NCI-H748 (cell line): Measurements from ENCODE around the gene MSX2.

Experiments used
- DNase-seq: peaks from one replicate; lab custom pipeline; 2025; ENCODE audit not compliant: unreplicated experiment; lab: John Stamatoyannopoulos, UW

MSX2 gene

DNA sequence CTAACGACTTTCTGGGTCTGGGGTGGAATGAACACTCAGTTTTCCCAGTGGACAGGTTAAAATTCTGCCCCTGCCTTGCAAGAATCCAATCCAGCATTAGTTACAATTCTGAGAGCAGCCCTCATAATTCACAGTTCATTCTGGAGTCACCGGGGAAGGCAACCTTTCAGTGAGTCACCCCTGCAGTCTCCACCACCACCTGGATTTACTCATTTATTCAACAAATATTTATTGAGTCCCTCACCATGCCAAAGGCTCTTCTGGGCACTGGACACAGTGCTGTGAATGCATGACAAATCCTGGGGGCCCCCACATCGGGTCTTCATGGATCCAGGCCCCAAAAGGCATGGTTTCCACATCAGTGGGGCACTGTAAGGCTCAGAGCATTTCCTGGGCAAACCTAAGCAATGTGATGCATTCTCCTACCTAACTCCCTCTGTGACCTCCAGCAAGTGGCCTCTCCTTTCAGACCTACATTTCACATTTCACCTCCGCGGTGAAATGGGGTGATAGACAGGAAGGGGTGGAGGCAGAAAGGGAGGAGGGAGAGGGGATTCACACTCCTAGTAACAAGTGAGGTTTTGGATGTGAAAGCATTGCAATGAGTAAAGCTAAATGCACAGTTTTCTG lies 6.4 kb upstream of the MSX2 start:
- DNase-seq: no peak

- DNase-seq: no peak
Measured at GRCh38 chr5:174718880-174719610, 5.3 kb upstream of the MSX2 start.

- no peak for DNase-seq
Measured at GRCh38 chr5:174719793-174720611, 4.4 kb upstream of the MSX2 start.

DNA sequence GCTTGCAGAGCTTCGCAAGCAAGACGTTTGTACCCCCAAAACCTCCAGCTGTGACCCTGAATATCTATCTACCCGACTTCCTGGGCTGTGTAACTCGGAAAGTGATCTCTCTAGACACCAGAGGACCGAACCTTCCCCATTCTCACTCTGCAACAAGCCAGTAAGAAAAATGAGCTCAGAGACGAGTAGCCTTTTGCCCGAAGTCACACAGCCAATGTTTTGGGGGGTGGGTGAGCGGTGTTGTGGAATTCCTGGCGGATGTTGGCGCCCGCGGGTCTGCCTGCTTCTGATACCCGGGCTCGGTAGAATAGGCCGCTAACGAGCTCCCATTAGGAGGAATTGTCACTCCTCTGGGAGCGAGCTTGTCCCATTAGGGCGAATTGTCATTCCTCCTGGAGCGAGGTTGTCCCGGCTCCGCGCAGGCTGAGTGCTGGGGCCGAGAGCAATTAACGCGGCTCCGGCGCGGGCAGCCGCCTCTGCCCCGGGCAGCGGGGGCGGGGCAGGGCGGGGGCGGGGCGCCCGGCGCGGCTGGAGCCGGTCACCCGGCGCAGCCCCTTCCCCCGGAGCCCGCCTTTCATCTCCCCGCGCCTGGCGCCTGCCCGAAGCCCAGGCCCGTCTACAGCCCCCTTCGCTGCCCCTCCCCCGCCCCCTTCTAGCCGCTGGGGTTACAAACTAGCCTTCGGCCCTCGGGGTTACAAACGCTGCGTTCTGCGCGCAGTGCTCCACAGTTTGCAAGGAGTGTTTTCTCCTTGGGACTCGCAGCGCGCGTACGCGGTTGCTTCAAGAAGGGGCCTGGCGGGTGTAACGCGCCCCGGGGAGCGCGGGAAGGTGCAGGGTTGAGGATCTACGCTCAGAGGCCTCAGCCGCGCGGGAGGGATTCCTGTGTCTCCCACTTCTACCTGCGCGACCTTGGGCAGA lies 3.5 kb upstream of the MSX2 start:
- DNase-seq: peak; percentile 72

- no peak for DNase-seq
Measured at GRCh38 chr5:174721530-174722432, 2.6 kb upstream of the MSX2 start.

DNA sequence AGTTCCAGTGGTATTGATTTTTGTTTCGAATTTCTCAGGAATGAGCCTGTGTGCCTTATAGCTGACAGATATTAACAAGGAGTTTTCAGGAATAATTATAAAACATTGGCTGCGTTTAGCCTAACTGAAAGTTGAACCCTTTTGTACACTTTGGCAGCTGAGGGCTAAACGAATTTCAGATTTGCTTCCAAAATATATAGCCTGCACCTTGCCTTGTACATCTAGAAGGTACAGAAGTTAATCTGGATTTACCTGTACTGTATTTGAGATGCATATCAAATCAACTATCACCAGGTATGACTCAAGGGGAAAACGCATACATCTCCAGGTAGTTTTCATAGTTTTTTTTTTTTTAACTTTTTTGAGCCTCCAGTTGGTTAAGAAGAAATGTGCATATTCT lies 1.9 kb upstream of the MSX2 start:
- no peak for DNase-seq

DNA sequence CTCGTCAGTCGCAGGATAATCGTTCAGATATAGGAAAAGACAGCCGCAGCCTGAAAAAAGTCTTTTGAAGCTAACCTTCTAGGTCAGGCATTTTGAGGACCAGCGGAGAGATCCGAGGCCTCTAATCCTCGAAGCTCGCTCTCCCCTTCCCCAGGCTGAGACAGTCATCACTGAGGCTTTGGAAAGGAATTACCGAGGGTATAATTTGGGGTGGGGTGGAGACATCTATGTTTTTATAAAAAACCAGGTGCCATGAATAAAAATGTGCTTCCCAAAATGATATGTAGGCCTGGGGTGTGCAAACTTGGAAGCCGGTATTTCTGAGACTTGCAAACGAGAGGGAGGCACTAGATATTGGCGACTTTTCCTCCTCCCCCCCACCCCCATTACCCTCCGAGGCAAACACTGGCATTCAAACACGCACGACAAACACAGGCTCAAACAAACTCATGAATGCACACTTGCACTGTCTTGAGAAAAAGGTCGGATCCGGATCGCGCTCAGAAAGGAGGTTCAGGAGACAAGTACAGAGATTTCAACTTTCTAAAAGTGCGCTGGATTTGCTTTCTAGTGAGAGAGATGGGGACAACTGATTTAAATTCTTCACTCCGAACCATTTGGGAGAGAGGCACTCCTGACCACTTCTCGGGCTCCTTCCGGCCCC lies 935 bp upstream of the MSX2 start:
- no peak for DNase-seq

DNA sequence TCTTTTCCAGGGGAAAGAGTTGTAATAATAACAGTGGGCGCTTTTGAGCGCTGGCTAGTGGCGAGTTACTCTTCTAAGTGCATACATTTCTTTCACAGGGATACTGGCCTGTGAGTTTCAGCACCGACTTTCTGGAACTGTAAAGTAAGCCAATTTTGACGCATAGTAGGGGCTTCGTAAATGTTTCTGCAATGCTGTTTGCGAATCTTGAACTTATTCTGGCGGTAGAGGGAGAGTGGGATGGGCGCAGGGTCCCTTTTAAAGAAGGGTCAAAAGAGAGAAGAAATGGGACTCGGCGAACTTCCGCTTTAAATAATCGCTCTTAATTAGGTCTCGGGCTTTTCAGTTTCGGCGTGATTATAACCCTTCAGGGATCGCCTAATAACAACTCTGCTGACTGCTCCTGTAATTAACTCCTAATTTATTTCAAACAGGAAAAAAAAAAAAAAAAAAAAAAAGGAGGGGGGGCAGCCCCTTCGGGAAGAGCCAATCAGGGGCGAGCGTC lies 351 bp upstream of the MSX2 start:
- no peak for DNase-seq

DNA sequence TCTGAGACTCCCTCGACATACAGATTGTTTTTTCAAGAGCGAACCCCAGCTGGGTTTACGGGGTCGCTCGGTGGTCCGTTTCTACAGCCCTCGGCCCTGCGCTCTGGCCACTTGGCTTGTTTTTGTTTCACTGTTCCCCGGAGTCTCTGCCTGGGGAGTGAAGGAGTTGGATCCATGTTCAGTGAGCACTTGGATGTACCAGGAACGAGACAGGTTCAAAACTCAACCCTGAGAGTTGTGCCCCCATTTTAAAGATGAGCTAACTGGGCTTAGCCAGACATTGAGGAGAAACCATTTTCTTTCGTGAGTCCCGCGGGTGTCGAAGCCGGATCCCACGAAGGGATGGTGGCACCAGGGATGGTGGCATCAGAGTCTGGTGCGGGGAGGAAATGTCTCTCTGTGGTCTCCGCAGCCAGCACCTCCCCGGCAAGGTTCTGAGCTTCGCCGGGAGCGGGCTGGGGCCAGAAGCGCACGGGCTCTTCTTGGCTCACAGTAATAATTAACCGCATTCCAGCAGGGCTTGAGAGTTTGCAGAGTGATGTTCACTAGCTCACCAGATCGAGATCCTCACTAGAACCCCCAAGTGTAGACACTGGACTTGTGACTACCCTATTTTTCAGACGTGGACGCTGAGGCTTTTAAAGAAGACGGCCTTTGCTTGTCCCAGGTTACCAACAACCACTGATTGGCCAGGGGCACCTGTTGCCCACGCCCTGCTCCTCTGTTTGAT lies 1.0 kb downstream of the MSX2 start:
- no peak for DNase-seq

DNA sequence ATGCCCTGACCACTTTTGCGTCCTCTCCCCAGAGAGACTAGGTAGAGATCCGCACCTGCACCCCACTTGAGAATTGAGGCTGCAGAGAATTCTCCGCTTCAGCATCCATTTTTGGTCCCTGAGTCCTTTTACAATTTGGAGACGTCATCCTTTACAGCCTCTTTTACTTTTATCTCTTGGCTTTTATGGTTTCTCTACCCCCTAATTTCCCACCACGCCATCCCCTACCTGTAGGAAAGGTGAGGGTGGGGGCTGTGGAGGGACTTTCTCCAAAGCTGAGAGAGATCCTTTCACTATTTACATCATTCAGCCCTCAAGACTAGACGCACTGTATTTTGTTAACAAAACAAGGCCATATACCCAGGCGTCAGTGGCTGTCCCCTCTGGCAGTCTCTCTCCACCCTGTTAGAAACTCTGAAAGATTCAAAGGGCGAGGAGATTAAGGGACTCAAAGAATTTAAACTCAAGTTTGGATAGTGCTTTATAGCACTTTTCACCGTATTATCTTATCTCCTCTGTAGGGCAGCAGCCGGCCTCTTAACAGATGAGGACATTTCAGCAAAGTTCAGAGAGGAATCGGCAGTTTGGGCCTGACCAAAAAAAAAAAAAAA lies 1.7 kb downstream of the MSX2 start:
- DNase-seq: no peak

DNA sequence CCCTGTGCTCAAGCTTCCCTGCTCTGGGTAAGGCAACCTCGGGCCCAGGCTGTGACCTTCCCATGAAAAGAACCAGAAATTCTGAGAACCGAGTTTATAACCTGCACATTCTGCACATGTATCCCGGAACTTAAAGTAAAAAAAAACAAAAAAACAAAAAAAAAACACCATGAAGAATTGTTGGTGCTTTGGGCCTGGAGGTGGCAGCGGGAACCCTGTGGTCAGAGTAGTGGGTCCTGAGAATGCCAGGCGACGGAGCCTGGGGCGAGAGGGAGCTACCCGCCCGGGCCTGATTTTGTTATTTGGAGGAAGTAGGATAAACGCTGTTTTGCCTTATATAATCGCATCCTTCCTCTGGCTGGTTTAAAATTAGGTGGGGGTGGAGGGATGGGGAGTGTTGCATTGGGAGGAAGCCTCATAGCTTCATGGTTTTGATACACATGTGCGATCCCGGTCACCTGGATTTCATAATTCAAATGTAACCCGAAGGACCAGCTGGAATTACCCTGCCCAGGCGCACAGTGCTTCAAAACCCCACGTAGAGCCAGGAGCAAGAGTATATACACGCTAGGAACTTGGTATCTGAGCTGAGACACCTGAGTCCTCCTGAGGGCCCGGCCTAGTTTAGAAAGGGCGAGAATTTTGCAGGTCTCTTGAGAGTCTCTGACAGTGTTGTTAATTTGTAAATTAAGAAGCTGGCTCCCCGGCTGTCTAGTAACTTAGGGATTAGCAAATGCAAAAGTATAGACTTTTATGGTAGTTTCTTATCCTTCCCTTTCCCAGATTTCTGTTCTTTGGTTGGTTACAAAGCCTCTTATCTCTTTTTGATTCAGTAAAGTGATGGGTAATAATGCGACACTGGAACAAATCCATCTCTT lies 2.8 kb downstream of the MSX2 start:
- DNase-seq: no peak

- DNase-seq: no peak
Measured at GRCh38 chr5:174727794-174728680, 3.7 kb downstream of the MSX2 start.

DNA sequence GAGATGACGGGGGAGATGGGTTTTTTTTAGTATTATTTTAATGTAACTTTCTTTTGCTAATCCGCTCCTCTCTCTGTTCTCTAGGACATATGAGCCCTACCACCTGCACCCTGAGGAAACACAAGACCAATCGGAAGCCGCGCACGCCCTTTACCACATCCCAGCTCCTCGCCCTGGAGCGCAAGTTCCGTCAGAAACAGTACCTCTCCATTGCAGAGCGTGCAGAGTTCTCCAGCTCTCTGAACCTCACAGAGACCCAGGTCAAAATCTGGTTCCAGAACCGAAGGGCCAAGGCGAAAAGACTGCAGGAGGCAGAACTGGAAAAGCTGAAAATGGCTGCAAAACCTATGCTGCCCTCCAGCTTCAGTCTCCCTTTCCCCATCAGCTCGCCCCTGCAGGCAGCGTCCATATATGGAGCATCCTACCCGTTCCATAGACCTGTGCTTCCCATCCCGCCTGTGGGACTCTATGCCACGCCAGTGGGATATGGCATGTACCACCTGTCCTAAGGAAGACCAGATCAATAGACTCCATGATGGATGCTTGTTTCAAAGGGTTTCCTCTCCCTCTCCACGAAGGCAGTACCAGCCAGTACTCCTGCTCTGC lies 4.8 kb downstream of the MSX2 start:
- DNase-seq: peak; percentile 21

GRCh38 chr5:174731214-174732035 lies 7.0 kb downstream of the MSX2 start:
- no peak for DNase-seq
